H9 (cell line): ENCODE data around the gene IL13RA2. TPM values are rescaled to one million over a fixed set of nuclear protein-coding genes. Genes with fewer than 3 reads are reported as not detected.

Experiments used
- DNase-seq: peaks from one replicate; pipeline ENCODE4 v3.0.0-alpha.2; 2017
- H2AFZ ChIP-seq: one replicate; pipeline ENCODE4 v1.6.1; 2013; ENCODE audit warnings: mild to moderate bottlenecking, low read length, control low read depth, moderate library complexity
- H2AK5ac ChIP-seq: 2 replicates; pipeline ENCODE4 v1.6.1; 2013; ENCODE audit warnings: low read length, control low read depth, mixed read lengths; ENCODE audit not compliant: insufficient read length
- H2BK120ac ChIP-seq: one replicate; pipeline ENCODE4 v1.6.1; 2013; ENCODE audit warnings: low read depth, mild to moderate bottlenecking, low read length, control low read depth, inconsistent platforms; ENCODE audit not compliant: poor library complexity, severe bottlenecking
- H2BK12ac ChIP-seq: 2 replicates; pipeline ENCODE4 v1.6.1; 2013; ENCODE audit warnings: low read length, control low read depth, mixed read lengths, low read depth; ENCODE audit not compliant: insufficient read length
- H2BK15ac ChIP-seq: 2 replicates; pipeline ENCODE4 v1.6.1; 2013; ENCODE audit warnings: low read depth, low read length, control low read depth
- H2BK20ac ChIP-seq: one replicate; pipeline ENCODE4 v1.6.1; 2013; ENCODE audit warnings: low read depth, mild to moderate bottlenecking, low read length, control low read depth, inconsistent platforms; ENCODE audit not compliant: poor library complexity, severe bottlenecking
- H2BK5ac ChIP-seq: 2 replicates; pipeline ENCODE4 v1.6.1; 2013; ENCODE audit warnings: low read length, control low read depth, mixed read lengths; ENCODE audit not compliant: insufficient read length
- H3K14ac ChIP-seq: 2 replicates; pipeline ENCODE4 v1.6.1; 2013; ENCODE audit warnings: low read length, control low read depth; ENCODE audit not compliant: insufficient read depth
- H3K18ac ChIP-seq: 2 replicates; pipeline ENCODE4 v1.6.1; 2013; ENCODE audit warnings: low read depth, mild to moderate bottlenecking, mixed read lengths, low read length, control low read depth; ENCODE audit not compliant: insufficient read length
- H3K23ac ChIP-seq: 2 replicates; pipeline ENCODE4 v1.6.1; 2013; ENCODE audit warnings: low read length, control low read depth, mixed read lengths, low read depth; ENCODE audit not compliant: insufficient read length
- H3K23me2 ChIP-seq: 2 replicates; pipeline ENCODE4 v1.6.1; 2013; ENCODE audit warnings: low read depth, mild to moderate bottlenecking, mixed read lengths, low read length, control low read depth; ENCODE audit not compliant: insufficient read length, poor library complexity, severe bottlenecking
- H3K27ac ChIP-seq: 2 replicates; pipeline ENCODE4 v1.5.1; 2013; ENCODE audit warnings: low read length, control low read depth, mixed read lengths, low read depth; ENCODE audit not compliant: insufficient read length
- H3K27me3 ChIP-seq: 2 replicates; pipeline ENCODE4 v1.6.1; 2013; ENCODE audit warnings: low read length, control low read depth, inconsistent platforms; ENCODE audit not compliant: insufficient read depth
- H3K4ac ChIP-seq: 2 replicates; pipeline ENCODE4 v1.6.1; 2013; ENCODE audit warnings: low read depth, mild to moderate bottlenecking, control low read depth, inconsistent platforms, low read length, moderate library complexity
- H3K4me1 ChIP-seq: 2 replicates; pipeline ENCODE4 v1.6.1; 2013; ENCODE audit warnings: low read length, control low read depth, inconsistent platforms; ENCODE audit not compliant: insufficient read depth
- H3K4me2 ChIP-seq: 2 replicates; pipeline ENCODE4 v1.6.1; 2013; ENCODE audit warnings: low read length, control low read depth, mixed read lengths; ENCODE audit not compliant: insufficient read length, insufficient read depth
- H3K56ac ChIP-seq: 2 replicates; pipeline ENCODE4 v1.6.1; 2013; ENCODE audit warnings: low read depth, mild to moderate bottlenecking, mixed read lengths, low read length, control low read depth; ENCODE audit not compliant: insufficient read length
- H3K79me1 ChIP-seq: 2 replicates; pipeline ENCODE4 v1.6.1; 2013; ENCODE audit warnings: low read depth, mild to moderate bottlenecking, moderate library complexity, low read length, control low read depth, inconsistent platforms; ENCODE audit not compliant: insufficient read depth, poor library complexity, severe bottlenecking
- H3K79me2 ChIP-seq: 2 replicates; pipeline ENCODE4 v1.6.1; 2013; ENCODE audit warnings: low read length, control low read depth, inconsistent platforms; ENCODE audit not compliant: insufficient read depth
- H3K9ac ChIP-seq: 2 replicates; pipeline ENCODE4 v1.6.1; 2013; ENCODE audit warnings: low read length, control low read depth, mixed read lengths; ENCODE audit not compliant: insufficient read length; ENCODE audit errors: extremely low read depth
- H3K9me3 ChIP-seq: one replicate; pipeline ENCODE4 v1.6.1; 2013; ENCODE audit warnings: low read depth, low read length, inconsistent platforms; ENCODE audit not compliant: control insufficient read depth
- H3T11ph ChIP-seq: one replicate; pipeline ENCODE4 v1.6.1; 2013; ENCODE audit warnings: mild to moderate bottlenecking, low read length, control low read depth, inconsistent platforms
- H4K20me1 ChIP-seq: one replicate; pipeline ENCODE4 v1.6.1; 2013; ENCODE audit not compliant: control insufficient read depth, insufficient read length, insufficient read depth
- H4K5ac ChIP-seq: 2 replicates; pipeline ENCODE4 v1.6.1; 2013; ENCODE audit warnings: low read depth, mild to moderate bottlenecking, mixed read lengths, low read length, control low read depth; ENCODE audit not compliant: insufficient read length
- H4K8ac ChIP-seq: replicated peaks from 2 replicates; pipeline ENCODE4 v1.6.1; 2013; ENCODE audit warnings: low read length, control low read depth, mixed read lengths, low read depth; ENCODE audit not compliant: insufficient read length
- H4K91ac ChIP-seq: 2 replicates; pipeline ENCODE4 v1.6.1; 2013; ENCODE audit warnings: low read depth, mild to moderate bottlenecking, moderate library complexity, mixed read lengths, low read length, control low read depth; ENCODE audit not compliant: insufficient read length
- H3K27ac Mint-ChIP-seq, 3 experiments: 2 replicates in 2 of 3; 3 replicates in 1 of 3; pipeline ENCODE4 v1.8.0; 2020 to 2021; ENCODE audit warnings: mixed read lengths in 3 of 3, mild to moderate bottlenecking in 1 of 3, moderate library complexity in 1 of 3
- H3K27me3 Mint-ChIP-seq: 2 replicates; pipeline ENCODE4 v1.8.0; 2021; ENCODE audit warnings: low read depth, mild to moderate bottlenecking, moderate library complexity, mixed read lengths
- H3K36me3 Mint-ChIP-seq, 3 experiments: 2 replicates in 2 of 3; 3 replicates in 1 of 3; pipeline ENCODE4 v1.8.0; 2020 to 2021; ENCODE audit warnings: low read depth in 3 of 3, mixed read lengths in 3 of 3; ENCODE audit not compliant: insufficient read depth in 1 of 3
- H3K4me1 Mint-ChIP-seq, 2 experiments: 2 replicates each; pipeline ENCODE4 v1.8.0; 2020; ENCODE audit warnings: mixed read lengths in 2 of 2
- H3K4me3 Mint-ChIP-seq, 2 experiments: 2 replicates in 1 of 2; 3 replicates in 1 of 2; pipeline ENCODE4 v1.8.0; 2020 to 2021; ENCODE audit warnings: mild to moderate bottlenecking in 2 of 2, mixed read lengths in 2 of 2, moderate library complexity in 1 of 2
- H3K9me3 Mint-ChIP-seq, 2 experiments: 2 replicates in 1 of 2; 3 replicates in 1 of 2; pipeline ENCODE4 v1.8.0; 2020; ENCODE audit warnings: mild to moderate bottlenecking in 2 of 2, mixed read lengths in 2 of 2, moderate library complexity in 1 of 2
- CTCF ChIP-seq: fragments of 200-600 bp; sonication (generic); conservative IDR thresholded peaks from 3 replicates; pipeline ENCODE4 v1.8.0; 2021; ENCODE audit warnings: antibody characterized with exemption, mild to moderate bottlenecking
- WGBS: extraction: QIAGEN DNeasy Blood & Tissue Kit; methylation state at CpG from one replicate; pipeline ENCODE4 v1.1.7; 2013; ENCODE audit warnings: missing lambda C conversion rate, low lambda C conversion rate, mixed read lengths; ENCODE audit not compliant: insufficient read length; ENCODE audit errors: extremely low coverage; 5-methylcytosine and 5-hydroxymethylcytosine counted together
- total RNA-seq: library from RNA; stranded (reverse); gene quantifications from 2 replicates; pipeline ENCODE4 v1.2.1, GENCODE V29; 2021

Gene IL13RA2
- total RNA-seq, 1 experiment from 2014 or later = not detected

GRCh38 chrX:115029869-115030570, 12.6 kb upstream of the IL13RA2 start:
- Mint-ChIP-seq H3K4me1 (no peaks in the 10 kb centered on the region), H3K27ac (no peak overlapping the region), H3K36me3 (no peaks in the 10 kb centered on the region), H3K27me3 (peaks cover 1% of the 10 kb centered on the region), H3K9me3 (no peaks in the 10 kb centered on the region), H3K4me3 (no peak overlapping the region)
- Histone ChIP-seq H3K27ac (no peak overlapping the region), H3K9ac (no peak overlapping the region), H3K79me2 (no peaks in the 10 kb centered on the region), H3K18ac (no peak overlapping the region), H3K27me3 (no peaks in the 10 kb centered on the region; the same call in 1 of the 2 replicates), H2AK5ac (no peak overlapping the region), H2AFZ (no peak overlapping the region), H2BK15ac (no peak overlapping the region), H4K91ac (no peak overlapping the region), H4K5ac (no peak overlapping the region), H2BK12ac (no peak overlapping the region), H4K8ac (no peak overlapping the region), H3K23me2 (no peaks in the 10 kb centered on the region), H3K79me1 (no peaks in the 10 kb centered on the region), H2BK20ac (no peak overlapping the region), H3T11ph (no peak overlapping the region), H3K56ac (no peak overlapping the region), H2BK5ac (no peak overlapping the region), H3K14ac (no peak overlapping the region), H3K4ac (no peak overlapping the region), H4K20me1 (no peaks in the 10 kb centered on the region), H2BK120ac (no peak overlapping the region), H3K9me3 (no peaks in the 10 kb centered on the region), H3K4me1 (no peaks in the 10 kb centered on the region), H3K23ac (no peak overlapping the region), H3K4me2 (no peak overlapping the region)
- no CpG with 5 or more reads among the region's 5 CpGs for WGBS
- TF ChIP-seq CTCF = no peak
- DNase-seq = no peak
